WTC11 (cell line): ENCODE results near the gene FOXA2. TPM values are rescaled to one million over a fixed set of nuclear protein-coding genes. Genes with fewer than 3 reads are reported as not detected.

Experiments
- ATAC-seq: fragments of 200-7000 bp; cut with Tn5 transposase; 2 replicates; pipeline ENCODE4 v1.10.0; 2021; ENCODE audit warnings: mild to moderate bottlenecking, moderate library complexity
- CTCF ChIA-PET: fragments of 300-600 bp; sonication (Branson Sonifier 250); formaldehyde crosslinking; loops from one replicate; lab custom pipeline; 2021; ENCODE audit warnings: antibody characterized with exemption; lab: Charles Lee
- POLR2A ChIA-PET: fragments of 350-600 bp; sonication (Branson Sonifier 250); formaldehyde crosslinking; loops from one replicate; lab custom pipeline; 2021; ENCODE audit warnings: antibody characterized with exemption; lab: Charles Lee
- DNase-seq: peaks from one replicate; pipeline ENCODE4 v3.0.0; 2021; ENCODE audit warnings: low spot score
- H3K27ac Mint-ChIP-seq: 2 replicates; pipeline ENCODE4 v1.8.0; 2021; ENCODE audit warnings: mixed read lengths
- H3K27me3 Mint-ChIP-seq: 2 replicates; pipeline ENCODE4 v1.8.0; 2021; ENCODE audit warnings: low read depth, mild to moderate bottlenecking, moderate library complexity, mixed read lengths
- H3K36me3 Mint-ChIP-seq: 2 replicates; pipeline ENCODE4 v1.8.0; 2021; ENCODE audit warnings: mixed read lengths
- H3K4me1 Mint-ChIP-seq: 2 replicates; pipeline ENCODE4 v1.8.0; 2022; ENCODE audit warnings: mixed read lengths
- H3K4me3 Mint-ChIP-seq: 2 replicates; pipeline ENCODE4 v1.8.0; 2021; ENCODE audit warnings: mild to moderate bottlenecking, moderate library complexity, mixed read lengths
- H3K9me3 Mint-ChIP-seq: 2 replicates; pipeline ENCODE4 v1.8.0; 2021; ENCODE audit warnings: mixed read lengths
- CBFB ChIP-seq: sonication (generic); formaldehyde crosslinking; IDR thresholded peaks from 2 replicates; pipeline ENCODE4 v1.8.1; 2022; ENCODE audit warnings: mild to moderate bottlenecking, low read depth, missing genetic modification reagents
- CREM ChIP-seq: sonication (generic); formaldehyde crosslinking; IDR thresholded peaks from 2 replicates; pipeline ENCODE4 v1.8.1; 2022; ENCODE audit warnings: mild to moderate bottlenecking, missing genetic modification reagents, moderate library complexity
- ETV6 ChIP-seq: sonication (generic); formaldehyde crosslinking; IDR thresholded peaks from 2 replicates; pipeline ENCODE4 v1.8.1; 2022; ENCODE audit warnings: mild to moderate bottlenecking, missing genetic modification reagents
- GTF2I ChIP-seq: fragments of 250-450 bp; sonication (Bioruptor Pico); conservative IDR thresholded peaks from 2 replicates; pipeline ENCODE4 v1.4.0; 2021; ENCODE audit warnings: mild to moderate bottlenecking
- IRF2 ChIP-seq: sonication (generic); formaldehyde crosslinking; IDR thresholded peaks from 2 replicates; pipeline ENCODE4 v1.8.0; 2022; ENCODE audit warnings: low read depth, missing genetic modification reagents, borderline replicate concordance
- JAZF1 ChIP-seq: fragments of 250-450 bp; sonication (Bioruptor Pico); IDR thresholded peaks from 2 replicates; pipeline ENCODE4 v1.9.0; 2021; ENCODE audit warnings: moderate library complexity, mild to moderate bottlenecking, inconsistent platforms
- MXD4 ChIP-seq: fragments of 250-450 bp; sonication (Bioruptor Pico); IDR thresholded peaks from 2 replicates; pipeline ENCODE4 v1.8.0; 2021; ENCODE audit warnings: mild to moderate bottlenecking, moderate library complexity, borderline replicate concordance
- NFYB ChIP-seq: sonication (generic); formaldehyde crosslinking; conservative IDR thresholded peaks from 2 replicates; pipeline ENCODE4 v1.8.0; 2022; ENCODE audit warnings: low read depth, missing genetic modification reagents
- NR2C2 ChIP-seq: sonication (generic); formaldehyde crosslinking; IDR thresholded peaks from 2 replicates; pipeline ENCODE4 v1.8.0; 2022; ENCODE audit warnings: mild to moderate bottlenecking, missing genetic modification reagents
- SOX15 ChIP-seq: fragments of 250-450 bp; sonication (Bioruptor Pico); IDR thresholded peaks from 2 replicates; pipeline ENCODE4 v1.9.0; 2021; ENCODE audit warnings: mild to moderate bottlenecking
- SP1 ChIP-seq: sonication (generic); formaldehyde crosslinking; conservative IDR thresholded peaks from 2 replicates; pipeline ENCODE4 v1.8.1; 2022; ENCODE audit warnings: missing genetic modification reagents
- TEAD1 ChIP-seq: sonication (generic); formaldehyde crosslinking; IDR thresholded peaks from 2 replicates; pipeline ENCODE4 v1.8.0; 2022; ENCODE audit warnings: mild to moderate bottlenecking, missing genetic modification reagents
- ZNF121 ChIP-seq: sonication (generic); formaldehyde crosslinking; IDR thresholded peaks from 2 replicates; pipeline ENCODE4 v1.8.0; 2023; ENCODE audit warnings: missing genetic modification reagents
- ZNF317 ChIP-seq: sonication (generic); formaldehyde crosslinking; IDR thresholded peaks from 2 replicates; pipeline ENCODE4 v1.8.1; 2023; ENCODE audit warnings: low read depth, mild to moderate bottlenecking, moderate library complexity, missing genetic modification reagents, borderline replicate concordance
- ZNF396 ChIP-seq: fragments of 250-450 bp; sonication (Bioruptor Pico); IDR thresholded peaks from 2 replicates; pipeline ENCODE4 v1.8.0; 2021; ENCODE audit warnings: mild to moderate bottlenecking, moderate library complexity, borderline replicate concordance
- total RNA-seq: library from RNA; stranded (reverse); gene quantifications from 3 replicates; pipeline ENCODE4 v1.2.3, GENCODE V29; 2021
- TF ChIP-seq, protein P1 (sequence below): fragments of 250-450 bp; sonication (Bioruptor Pico); IDR thresholded peaks from 2 replicates; pipeline ENCODE4 v1.9.0; 2021; ENCODE audit warnings: mild to moderate bottlenecking
- TF ChIP-seq, protein P2 (sequence below): sonication (generic); formaldehyde crosslinking; IDR thresholded peaks from 2 replicates; pipeline ENCODE4 v1.8.1; 2023; ENCODE audit warnings: mild to moderate bottlenecking, missing genetic modification reagents, moderate library complexity
- TF ChIP-seq, protein P3 (sequence below): sonication (generic); formaldehyde crosslinking; IDR thresholded peaks from 2 replicates; pipeline ENCODE4 v1.8.1; 2023; ENCODE audit warnings: mild to moderate bottlenecking, missing genetic modification reagents, moderate library complexity
- TF ChIP-seq, protein P4 (sequence below): sonication (generic); formaldehyde crosslinking; IDR thresholded peaks from 2 replicates; pipeline ENCODE4 v1.8.0; 2022; ENCODE audit warnings: missing genetic modification reagents

Gene FOXA2
- total RNA-seq, 1 experiment from 2014 or later, result 3.1 TPM

DNA sequence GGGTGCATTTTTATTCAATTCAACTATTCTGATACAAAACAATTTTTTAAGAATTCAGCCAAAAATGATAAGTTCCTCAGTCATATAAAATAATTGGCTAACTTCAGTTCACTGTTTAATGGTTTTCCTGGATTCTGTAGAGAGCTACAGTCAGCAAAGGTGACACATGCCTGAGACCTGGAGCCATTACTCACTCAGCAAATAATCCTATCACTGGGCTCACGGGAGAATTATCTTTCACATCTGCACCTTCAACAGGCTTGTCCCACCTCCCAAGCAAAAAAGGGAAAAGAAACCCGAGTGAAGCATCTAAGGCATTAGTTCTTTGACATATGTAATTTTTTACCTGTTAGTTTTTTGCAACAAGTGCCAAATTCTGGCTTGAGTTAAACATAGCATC lies 34.9 kb upstream of the FOXA2 start:
- no peak overlapping the region for H3K27ac Mint-ChIP-seq
- DNase-seq (no peak), ATAC-seq (no peak)
- ChIA-PET POLR2A (no interaction called here), CTCF (interaction anchor here (1.0 to 2.3 kb wide), 2 partner anchors 32 to 33 kb away, joined by 3 to 19 read pairs; no protein-coding TSS in a partner anchor)
- no peaks in the 10 kb centered on the region for H3K36me3 Mint-ChIP-seq
- H3K4me3 Mint-ChIP-seq, result no peak overlapping the region
- H3K4me1 Mint-ChIP-seq, result peaks cover 25% of the 10 kb centered on the region
- peaks cover 47% of the 10 kb centered on the region for H3K27me3 Mint-ChIP-seq
- TF ChIP-seq CREM (no peak), CBFB (CRISPR knock-in tag) (no peak), TEAD1 (CRISPR knock-in tag) (no peak), IRF2 (CRISPR knock-in tag) (no peak), ZNF317 (no peak), ETV6 (no peak), SOX15 (CRISPR knock-in tag) (no peak), ZNF396 (no peak)
- TF ChIP-seq, protein P1, sequence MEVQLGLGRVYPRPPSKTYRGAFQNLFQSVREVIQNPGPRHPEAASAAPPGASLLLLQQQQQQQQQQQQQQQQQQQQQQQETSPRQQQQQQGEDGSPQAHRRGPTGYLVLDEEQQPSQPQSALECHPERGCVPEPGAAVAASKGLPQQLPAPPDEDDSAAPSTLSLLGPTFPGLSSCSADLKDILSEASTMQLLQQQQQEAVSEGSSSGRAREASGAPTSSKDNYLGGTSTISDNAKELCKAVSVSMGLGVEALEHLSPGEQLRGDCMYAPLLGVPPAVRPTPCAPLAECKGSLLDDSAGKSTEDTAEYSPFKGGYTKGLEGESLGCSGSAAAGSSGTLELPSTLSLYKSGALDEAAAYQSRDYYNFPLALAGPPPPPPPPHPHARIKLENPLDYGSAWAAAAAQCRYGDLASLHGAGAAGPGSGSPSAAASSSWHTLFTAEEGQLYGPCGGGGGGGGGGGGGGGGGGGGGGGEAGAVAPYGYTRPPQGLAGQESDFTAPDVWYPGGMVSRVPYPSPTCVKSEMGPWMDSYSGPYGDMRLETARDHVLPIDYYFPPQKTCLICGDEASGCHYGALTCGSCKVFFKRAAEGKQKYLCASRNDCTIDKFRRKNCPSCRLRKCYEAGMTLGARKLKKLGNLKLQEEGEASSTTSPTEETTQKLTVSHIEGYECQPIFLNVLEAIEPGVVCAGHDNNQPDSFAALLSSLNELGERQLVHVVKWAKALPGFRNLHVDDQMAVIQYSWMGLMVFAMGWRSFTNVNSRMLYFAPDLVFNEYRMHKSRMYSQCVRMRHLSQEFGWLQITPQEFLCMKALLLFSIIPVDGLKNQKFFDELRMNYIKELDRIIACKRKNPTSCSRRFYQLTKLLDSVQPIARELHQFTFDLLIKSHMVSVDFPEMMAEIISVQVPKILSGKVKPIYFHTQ (CRISPR knock-in tag), result no peak
- TF ChIP-seq, protein P2, sequence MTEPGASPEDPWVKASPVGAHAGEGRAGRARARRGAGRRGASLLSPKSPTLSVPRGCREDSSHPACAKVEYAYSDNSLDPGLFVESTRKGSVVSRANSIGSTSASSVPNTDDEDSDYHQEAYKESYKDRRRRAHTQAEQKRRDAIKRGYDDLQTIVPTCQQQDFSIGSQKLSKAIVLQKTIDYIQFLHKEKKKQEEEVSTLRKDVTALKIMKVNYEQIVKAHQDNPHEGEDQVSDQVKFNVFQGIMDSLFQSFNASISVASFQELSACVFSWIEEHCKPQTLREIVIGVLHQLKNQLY (CRISPR knock-in tag), result no peak
- TF ChIP-seq, protein P3, sequence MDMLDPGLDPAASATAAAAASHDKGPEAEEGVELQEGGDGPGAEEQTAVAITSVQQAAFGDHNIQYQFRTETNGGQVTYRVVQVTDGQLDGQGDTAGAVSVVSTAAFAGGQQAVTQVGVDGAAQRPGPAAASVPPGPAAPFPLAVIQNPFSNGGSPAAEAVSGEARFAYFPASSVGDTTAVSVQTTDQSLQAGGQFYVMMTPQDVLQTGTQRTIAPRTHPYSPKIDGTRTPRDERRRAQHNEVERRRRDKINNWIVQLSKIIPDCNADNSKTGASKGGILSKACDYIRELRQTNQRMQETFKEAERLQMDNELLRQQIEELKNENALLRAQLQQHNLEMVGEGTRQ (CRISPR knock-in tag), result no peak
- no peaks in the 10 kb centered on the region for H3K9me3 Mint-ChIP-seq

DNA sequence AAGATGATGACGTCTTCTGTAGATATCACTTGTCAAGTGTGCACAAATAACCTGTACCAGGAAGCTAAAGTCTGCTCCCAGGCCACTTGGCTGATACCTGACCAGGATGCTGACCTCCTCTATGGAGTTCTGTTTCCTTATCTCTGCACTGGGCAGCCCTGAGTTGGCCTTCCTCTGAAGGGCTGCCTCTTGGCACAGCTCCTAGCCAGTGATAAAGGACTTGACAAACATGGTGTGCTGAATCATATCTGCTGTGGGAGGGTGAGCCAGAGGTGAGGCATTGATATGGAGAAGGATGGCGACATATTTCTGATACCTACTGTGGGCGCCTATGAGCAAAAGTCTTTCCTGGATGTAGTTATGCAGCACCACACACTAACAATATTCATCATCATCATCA lies 32.8 kb upstream of the FOXA2 start:
- peaks cover 40% of the 10 kb centered on the region for H3K27me3 Mint-ChIP-seq
- H3K4me1 Mint-ChIP-seq, result peaks cover 25% of the 10 kb centered on the region
- DNase-seq (no peak), ATAC-seq (no peak)
- no peak overlapping the region for H3K4me3 Mint-ChIP-seq
- peaks cover 3% of the 10 kb centered on the region; the same call in 1 of the 2 replicates for H3K9me3 Mint-ChIP-seq
- no peak for TF ChIP-seq MXD4 (CRISPR knock-in tag)
- TF ChIP-seq NR2C2 (CRISPR knock-in tag), result no peak
- TF ChIP-seq JAZF1 (CRISPR knock-in tag), result no peak
- TF ChIP-seq, protein P1 (CRISPR knock-in tag), result no peak
- no peak for TF ChIP-seq IRF2 (CRISPR knock-in tag)
- no peak for TF ChIP-seq ZNF121 (CRISPR knock-in tag)
- TF ChIP-seq NFYB (CRISPR knock-in tag), result no peak
- TF ChIP-seq, protein P3 (CRISPR knock-in tag), result no peak
- TF ChIP-seq, protein P4, sequence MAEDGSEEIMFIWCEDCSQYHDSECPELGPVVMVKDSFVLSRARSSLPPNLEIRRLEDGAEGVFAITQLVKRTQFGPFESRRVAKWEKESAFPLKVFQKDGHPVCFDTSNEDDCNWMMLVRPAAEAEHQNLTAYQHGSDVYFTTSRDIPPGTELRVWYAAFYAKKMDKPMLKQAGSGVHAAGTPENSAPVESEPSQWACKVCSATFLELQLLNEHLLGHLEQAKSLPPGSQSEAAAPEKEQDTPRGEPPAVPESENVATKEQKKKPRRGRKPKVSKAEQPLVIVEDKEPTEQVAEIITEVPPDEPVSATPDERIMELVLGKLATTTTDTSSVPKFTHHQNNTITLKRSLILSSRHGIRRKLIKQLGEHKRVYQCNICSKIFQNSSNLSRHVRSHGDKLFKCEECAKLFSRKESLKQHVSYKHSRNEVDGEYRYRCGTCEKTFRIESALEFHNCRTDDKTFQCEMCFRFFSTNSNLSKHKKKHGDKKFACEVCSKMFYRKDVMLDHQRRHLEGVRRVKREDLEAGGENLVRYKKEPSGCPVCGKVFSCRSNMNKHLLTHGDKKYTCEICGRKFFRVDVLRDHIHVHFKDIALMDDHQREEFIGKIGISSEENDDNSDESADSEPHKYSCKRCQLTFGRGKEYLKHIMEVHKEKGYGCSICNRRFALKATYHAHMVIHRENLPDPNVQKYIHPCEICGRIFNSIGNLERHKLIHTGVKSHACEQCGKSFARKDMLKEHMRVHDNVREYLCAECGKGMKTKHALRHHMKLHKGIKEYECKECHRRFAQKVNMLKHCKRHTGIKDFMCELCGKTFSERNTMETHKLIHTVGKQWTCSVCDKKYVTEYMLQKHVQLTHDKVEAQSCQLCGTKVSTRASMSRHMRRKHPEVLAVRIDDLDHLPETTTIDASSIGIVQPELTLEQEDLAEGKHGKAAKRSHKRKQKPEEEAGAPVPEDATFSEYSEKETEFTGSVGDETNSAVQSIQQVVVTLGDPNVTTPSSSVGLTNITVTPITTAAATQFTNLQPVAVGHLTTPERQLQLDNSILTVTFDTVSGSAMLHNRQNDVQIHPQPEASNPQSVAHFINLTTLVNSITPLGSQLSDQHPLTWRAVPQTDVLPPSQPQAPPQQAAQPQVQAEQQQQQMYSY (CRISPR knock-in tag), result no peak
- TF ChIP-seq SP1 (CRISPR knock-in tag), result no peak
- no peak for TF ChIP-seq GTF2I (CRISPR knock-in tag)
- H3K27ac Mint-ChIP-seq, result no peak overlapping the region
- ChIA-PET CTCF (no interaction called here), POLR2A (no interaction called here)
- peaks cover 3% of the 10 kb centered on the region; the same call in 1 of the 2 replicates for H3K36me3 Mint-ChIP-seq
